HG03045 (cell line): ENCODE results near the gene STK39.

Source experiments
- ATAC-seq: cut with Tn5 transposase; IDR thresholded peaks from one replicate; pipeline ENCODE4 v1.9.1; 2021; ENCODE audit warnings: mild to moderate bottlenecking, moderate library complexity; ENCODE audit not compliant: unreplicated experiment

Gene STK39

DNA sequence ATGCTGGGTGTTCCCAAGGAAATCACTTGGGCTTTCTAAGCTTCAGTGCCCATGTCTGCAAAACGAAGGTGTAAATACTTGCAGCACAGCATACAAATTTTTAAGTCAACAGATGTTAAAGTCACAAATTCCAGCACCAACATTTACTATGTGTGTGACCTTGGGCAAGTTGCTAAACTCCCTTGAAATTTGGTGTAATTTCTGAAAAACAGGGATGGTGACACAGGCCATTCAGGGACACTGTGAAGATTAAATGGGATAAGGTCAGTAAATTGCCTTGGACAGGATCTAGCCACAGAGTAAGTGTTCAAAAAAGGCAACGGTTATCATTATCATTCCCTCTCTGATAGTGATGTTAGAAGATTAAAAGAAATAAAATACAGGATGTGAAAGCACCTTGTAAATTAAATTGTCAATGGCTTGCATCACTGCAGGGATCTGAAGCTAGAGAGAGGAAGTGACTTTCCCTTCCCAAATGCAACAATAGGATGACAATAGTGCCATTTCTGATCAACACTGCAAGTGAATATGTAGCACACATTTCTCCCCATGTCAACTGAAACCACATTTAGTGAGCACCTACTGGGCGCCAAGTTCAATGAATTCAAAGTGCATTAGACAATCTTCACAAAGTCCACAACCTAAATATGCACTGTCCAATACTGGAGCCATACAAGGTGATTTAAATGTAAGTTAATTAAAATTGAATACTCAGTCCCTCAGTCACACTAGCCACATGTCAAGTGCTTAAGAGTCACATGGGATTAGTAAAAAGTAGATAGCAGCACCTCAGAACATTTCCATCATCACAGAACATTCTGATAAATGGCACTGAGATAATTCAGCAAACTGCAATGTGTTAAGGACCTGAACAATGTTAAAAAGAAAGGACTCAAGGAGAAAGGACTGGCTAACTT lies 81.2 kb downstream of the STK39 start:
- no peak for ATAC-seq

DNA sequence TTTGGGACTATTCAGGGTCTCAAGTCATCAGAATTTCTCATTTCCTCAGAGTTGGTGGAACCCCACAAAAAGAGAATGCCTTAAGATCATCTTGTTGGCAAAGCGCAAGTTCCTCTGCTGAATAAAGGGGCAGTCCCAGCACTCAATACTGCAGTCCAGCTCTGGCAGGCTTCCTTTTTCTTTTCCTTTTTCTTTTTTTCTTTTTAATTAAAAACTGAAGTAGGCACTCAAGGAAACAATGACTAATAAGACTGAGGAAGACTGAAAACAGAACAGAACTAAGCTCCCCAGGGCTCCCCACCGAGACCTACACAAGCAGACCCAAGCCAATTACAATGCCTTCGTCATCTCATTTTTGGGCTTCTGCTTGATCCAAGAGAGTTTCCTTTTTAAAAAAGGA lies 82.0 kb downstream of the STK39 start:
- no peak for ATAC-seq

DNA sequence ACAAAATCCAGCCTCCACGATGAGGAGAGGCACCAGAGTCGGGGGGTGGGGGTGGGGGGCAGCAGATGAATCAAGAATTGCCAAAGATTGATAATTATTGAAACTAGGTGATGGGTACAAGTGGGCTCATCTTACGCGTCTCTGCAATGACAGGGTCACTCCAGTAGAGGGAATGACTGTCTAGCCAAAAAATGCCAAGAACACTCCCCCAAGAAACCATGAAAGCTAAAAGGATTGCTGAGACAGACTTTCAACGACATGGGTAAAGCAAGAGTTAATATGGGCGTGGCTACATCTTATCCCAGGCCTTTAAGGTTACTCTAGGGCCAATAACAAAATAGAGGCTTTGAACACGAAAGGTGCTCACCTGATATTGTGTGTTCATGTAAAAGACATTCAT lies 86.5 kb downstream of the STK39 start:
- no peak for ATAC-seq

DNA sequence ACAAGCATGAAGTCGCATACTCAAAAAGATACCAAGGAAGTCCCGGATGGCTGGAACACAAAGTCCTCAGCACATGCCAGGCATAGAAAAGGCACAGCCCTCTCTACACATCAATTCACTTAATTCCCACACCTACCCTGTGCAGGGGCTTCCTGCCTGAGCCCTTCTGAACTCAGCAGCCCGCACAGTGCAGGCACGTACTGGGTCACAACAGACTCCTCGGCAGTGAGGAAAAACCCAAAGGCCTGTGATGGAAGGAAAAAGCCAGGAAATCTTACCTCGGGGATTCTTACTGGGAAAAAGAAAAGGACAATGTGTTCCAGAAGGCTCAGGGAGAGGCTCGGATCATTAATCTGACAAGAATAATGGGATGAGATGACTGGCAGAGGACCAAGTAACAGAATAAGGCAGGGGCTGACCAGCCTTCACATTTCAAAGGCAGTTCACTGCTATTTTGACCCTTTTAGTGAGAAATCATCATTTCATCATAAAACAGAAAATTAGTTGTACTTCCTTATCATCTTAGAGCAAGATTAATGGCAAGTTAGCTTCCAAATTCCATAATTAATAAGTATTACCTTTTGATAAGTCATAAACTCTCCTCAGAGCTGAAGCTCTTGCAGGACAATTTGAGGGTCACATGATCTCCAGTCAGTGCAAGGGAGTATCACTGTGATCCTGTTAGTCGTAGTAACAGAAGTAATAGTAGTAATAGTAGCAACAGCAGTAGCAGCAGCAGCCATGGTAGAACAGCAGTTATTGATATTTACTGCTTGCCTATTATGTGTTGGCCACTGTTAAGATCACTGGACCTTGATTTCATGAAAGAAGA lies 87.4 kb downstream of the STK39 start:
- ATAC-seq = no peak

DNA sequence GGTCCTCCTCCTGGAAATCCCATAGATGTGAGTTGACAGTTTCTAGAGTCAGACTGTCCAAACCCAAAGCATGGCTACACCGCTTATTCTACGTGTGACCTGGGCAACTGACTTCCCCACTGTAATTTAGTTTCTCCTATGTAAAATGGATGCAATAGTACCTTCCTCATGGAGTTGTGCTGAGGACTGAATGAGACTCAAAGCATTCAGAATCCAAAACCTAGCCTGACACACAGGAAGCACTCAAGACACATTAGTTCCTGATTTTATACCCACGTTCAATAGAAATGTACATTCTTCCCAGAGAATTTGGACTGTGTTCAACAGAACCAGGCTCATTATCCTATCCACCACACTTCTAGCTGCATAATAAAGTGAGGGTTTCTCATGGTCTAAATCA lies 88.8 kb downstream of the STK39 start:
- no peak for ATAC-seq

DNA sequence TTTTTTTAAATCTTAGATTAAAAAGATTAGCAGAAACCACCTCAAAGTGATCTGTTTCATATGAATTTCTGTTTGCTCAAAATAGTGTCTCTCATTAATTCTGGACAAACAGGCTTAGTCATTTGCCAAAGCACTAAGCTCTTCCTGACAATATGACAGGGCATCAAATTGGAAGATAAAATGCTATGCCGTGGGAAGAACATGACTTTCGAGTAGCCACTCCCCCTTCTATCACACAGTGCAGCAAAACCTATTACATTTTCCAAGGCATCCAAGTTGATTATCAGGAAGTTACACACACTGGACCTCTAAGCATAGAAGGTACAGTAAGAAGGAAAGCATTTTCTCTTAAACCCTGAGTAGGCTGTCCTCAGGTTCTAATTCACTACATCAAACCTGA lies 89.5 kb downstream of the STK39 start:
- ATAC-seq = no peak

DNA sequence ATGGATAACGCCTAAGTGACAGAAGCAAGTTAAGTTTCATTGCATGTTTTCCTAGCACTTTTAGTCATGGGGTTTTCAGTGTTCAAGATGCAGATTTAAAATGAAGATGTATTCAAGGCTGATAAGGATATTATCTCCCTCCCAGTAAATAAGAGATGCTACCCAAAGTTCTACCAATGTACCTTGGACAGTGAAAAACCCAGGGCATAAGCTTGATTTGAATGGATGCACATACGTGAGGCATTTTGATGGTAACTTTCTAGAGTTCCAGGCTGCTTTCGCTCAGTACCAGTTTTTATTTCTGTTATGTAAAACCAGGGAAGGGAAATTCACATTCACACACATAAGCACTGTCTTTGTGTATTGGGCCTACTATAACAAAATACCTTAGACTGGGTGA lies 90.3 kb downstream of the STK39 start:
- no peak for ATAC-seq

DNA sequence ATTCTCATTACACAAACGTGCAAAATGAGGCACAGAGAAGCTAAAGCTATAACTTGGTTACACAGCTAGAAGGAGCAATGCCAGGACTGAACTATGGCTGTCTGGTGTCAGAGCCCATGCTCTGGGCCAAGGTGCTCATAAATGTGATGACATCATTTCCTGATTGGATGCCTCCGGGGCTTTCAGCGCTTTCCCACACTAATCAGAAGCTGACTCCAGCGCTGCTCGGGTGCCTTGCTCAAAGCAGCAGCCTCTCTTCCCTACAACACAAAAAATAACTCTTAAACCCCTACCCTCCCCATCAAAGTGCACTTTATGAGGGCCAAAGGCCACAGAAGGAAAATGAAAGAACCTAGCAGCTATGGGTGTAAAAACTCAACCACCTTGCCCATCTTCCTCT lies 90.7 kb downstream of the STK39 start:
- no peak for ATAC-seq

DNA sequence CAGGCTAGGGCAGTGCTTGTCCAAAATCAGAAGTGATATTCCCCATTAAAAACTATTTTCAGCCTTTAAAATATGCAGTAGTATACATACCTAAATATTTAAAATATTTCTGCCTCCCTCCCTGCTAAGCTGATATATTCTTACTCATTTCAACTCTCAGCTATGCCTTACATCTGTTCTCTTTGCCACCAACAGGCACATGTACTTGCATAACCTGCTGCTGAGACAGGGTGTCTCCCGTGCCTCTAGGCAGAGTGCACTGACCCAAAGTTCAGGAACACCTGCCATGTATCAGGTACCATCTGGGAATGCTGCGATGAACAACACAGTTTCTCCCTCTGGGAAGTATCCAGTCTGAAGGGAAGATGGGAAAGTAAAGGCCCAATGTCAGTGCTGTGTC lies 91.7 kb downstream of the STK39 start:
- no peak for ATAC-seq

DNA sequence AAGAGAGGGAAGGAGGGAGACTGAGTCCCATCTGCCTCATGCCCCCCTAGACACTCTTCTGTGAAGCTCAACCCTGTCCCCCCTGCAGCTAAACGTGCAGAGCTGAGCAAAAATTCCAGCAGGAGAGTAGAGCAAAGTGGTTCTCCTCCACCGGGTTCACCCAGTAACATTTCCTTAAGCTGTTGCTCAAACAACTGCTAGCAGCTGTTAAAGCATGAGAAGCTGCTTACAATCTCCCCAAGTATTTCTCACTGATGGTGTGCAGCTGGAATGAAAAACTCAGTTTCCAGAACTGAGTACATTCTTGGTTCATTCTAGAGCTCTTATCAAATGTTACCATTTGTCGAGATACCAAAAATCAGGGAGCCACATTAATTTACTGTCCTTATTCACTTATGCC lies 92.3 kb downstream of the STK39 start:
- ATAC-seq = no peak

DNA sequence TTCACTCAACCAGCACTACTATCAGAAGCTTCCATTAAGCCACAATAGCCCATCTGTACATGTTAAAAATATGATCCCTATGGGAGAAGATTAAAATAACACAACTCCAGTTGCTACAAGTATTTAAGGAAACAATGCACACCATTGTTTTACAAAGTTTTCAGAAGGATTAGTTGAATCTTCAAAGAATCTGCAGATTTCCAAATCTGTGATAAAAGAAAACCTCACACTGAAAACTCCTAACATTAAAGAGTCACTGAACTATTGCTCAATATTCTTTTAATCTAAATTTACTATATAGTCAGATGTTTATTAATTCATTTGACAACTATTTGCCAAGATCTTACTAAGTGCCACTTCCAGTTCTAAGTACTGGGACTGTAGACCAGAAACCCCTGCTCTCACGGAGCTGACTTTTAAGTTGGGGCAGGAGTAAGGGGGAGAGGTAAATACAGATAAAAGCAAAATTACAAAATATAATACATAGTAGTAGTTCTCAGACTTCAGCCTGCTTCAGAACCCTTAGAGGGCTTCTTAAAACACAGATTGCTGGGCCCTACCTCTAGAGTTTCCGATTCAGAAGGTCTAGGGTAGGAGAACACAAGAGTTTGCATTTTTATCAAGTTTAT lies 94.4 kb downstream of the STK39 start:
- ATAC-seq = no peak

DNA sequence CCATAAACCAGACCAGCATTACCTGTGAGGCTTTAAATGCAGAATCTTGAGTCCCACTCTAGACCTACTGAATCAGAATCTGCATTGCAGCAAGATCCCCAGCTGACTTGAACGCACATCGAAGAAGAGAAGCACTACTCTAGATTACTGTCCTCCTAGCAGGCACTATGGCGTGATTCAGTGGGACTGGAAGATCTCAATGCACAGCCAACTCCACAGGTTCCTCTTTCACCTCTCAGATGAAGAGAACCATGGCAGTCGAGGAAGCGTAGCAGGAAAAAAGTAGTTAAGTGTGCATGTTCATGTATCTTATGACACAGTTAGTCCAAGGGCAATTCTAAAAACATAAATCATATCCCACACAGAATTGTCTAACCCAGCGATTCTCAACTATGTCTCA lies 97.4 kb downstream of the STK39 start:
- no peak for ATAC-seq

DNA sequence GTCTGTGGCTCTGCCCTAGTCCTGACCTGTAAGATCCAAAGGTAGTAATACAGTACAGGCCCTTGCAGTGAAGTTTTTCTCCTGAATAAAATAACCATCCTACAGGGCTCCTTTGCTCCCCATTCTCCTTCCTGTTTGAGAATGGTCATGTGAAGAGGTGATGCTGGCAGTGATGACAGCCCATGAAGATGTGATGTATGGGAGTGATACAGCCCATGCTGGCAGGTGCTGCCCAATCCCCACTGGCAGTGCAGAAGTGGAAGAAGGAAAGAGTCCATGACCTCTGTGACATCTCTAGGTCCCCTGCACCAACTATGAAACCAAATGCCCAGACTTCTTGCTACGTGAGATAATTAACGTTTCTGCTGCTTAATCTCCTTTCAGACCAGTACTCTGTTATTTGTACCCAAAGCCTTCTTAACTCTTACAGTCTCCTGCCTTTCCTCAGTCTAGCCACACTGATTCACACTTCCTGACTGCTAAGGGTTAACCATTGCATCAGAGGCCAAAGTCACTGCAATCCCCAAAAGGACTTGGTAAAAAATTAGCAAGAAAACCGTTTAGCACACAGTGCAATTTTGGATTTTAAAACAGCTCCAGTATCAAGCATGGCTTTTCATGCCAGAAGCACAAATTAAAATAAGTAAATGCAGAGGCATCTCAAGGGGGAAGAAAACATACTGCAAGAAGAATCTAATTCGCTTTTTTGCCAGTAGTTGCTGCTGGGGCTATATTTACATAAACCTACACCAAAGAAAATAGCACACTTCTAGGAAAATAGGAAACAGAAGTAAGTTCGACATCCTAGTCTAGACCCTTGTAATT lies 98.0 kb downstream of the STK39 start:
- ATAC-seq = no peak

DNA sequence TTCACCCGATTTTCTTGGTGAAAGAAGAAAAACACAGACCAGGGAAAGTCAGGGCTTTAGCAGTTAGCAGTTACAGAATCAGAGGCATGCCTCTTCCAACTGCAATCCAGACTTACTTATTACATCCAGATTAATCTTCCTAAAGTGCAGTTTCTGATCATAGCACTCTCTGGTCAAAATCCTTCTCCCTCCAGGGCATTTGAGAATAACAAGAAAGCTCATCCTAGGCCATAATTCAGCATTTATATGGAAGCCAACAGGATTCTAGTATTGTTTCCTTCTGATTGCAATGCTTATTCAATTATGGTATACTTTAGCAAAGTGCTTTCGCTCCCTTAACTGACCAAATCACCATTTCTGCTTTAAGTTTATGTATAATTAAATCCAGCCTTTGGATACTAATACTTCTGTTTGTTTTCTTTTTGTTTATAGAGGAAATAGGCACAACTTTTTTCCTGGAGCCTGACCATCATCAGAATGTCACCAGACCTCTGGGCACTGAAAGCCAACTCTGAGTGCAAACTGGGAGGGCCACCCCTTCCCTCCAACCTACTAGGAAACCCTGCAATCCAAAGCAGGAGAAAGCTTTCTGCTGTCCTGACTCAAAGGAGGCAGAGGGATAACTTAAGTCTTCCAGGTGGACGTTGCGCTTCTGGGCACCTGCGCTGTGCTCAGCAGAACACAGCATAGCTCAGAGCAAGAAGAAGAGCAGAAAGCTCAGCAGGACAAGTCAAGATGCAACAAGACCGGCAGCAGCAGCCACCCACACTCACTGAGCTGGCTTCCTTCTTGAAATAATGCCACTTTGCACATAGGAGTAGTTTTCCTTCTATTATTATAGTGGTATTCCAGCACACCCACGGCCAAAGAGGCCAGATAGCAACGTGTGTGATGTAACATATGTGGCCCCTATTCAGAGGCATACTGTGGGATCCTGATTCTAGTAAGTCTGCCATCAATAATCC lies 99.3 kb downstream of the STK39 start:
- ATAC-seq = no peak

DNA sequence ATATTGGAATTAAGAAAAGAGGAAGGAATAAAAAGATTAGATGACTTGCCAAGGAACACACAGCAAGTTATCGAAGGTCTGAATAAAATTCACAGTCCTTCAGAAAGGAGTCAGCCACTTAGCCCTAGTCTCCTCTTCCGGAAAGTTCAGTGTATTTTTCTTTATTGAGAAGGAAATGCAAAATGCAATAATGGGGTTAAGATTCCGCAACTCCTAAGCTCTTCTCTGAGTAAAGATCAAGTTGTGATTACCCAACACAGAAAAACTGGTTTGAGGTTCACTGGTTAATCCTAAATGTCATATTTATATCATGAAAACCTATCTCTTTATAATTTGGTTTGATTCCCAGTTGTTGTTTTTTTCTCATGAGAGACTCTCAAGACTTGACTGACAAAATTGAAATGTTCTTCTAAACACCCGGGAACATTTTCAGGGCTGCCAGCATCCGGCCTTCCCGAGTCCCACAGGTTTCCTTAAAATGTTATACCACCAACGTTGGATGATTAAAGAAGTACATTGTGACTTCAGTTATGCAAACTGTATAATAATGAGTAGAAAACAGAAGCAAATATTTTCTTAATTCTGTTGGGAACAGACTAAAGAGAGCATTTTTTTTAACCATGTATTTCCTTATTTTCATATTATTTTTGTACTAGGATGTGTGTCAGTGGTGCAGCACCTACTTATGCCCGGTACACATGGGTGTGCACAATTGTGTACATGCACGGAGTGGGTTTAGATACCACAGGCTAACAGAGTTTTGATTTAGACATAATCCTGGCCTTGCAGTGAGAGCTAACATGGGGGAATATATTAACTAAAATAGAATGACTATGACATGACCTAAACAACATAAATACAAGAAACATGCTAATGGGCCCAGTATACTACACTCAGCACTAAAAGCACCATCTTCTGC lies 100.2 kb downstream of the STK39 start:
- ATAC-seq = no peak

DNA sequence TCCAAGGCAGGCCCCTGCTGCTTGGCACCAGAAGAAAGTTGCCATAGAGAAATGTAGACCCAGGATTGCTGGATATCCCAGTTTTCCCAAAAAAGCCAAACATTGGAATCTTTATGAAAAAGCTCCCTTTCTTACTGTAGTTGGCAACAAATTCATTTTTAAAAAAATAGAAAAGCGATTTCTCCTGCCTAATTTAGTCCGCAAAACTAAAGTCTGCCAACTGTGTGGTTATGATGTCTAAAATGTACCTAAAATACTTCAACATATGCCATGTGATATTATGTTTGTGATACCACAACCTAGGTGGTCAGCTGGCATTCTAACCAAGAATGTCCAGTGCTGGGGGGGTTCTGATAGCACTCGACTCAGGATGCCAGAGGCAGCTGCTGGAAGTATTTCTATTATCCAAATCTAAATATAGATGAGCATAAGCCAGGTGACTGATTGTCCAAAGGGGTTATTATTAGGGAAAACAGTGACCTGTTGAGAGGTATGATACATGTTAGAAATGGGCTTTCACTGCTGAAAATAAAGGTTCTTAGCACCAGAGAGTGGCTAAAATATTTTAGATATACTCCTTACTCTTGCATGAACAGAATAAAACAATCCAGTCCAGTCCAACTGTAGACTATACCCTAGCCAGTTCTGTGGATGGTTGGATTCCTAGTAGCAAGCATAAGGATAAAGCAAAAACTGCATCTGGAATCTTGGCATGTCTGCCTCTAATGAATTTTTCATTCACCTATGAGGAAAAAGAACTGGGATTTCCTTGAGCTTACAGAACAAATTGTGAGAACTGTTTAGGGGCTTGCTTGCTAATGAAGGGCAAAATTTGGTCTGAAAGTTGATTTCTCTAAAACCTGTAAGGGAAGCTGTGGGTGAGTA lies 101.7 kb downstream of the STK39 start:
- no peak for ATAC-seq

DNA sequence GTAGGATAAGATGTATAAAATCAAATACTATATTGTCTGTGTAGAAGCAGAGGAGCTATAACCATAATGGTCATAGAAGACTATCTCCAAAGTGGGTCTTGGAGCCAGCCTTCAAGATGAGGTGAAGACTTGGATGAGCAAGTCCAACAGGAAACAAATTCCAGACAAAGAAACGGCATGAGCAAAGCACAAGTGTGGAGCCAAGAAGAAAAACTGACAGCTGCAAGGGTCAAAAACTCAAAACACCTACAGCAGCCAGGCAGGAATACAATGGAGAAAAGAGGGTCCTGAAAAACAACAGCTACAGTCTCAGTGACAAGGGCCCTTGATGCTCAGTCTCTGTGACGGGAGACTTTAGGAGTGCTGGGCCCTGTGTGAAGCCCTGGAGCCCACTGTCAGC lies 102.4 kb downstream of the STK39 start:
- ATAC-seq = no peak

DNA sequence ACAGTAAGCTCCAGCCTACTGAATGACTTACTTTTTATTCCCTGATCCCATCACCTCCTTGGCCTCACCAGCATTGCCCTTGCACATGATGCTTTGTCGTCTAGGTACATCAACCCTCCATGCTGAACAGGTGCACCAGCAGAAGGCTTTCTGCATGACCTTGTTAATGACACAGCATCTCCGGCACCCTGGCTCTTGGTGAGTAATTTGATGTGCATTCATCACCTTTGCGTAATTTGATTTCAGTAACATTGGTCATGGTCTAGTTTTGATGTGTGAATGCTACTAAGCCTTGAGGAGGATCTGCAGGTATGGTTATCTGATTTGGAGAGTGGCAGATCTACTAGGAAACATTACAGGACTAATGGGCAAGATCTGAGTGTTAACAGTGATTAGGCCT lies 103.6 kb downstream of the STK39 start:
- no peak for ATAC-seq
